GM06990 (cell line): ENCODE results near the gene CASK.

Source experiments
- DNase-seq: peaks from one replicate; pipeline ENCODE4 v3.0.0-alpha.2; 2011; ENCODE audit not compliant: insufficient read length; ENCODE audit errors: extremely low read depth
- H3K27me3 ChIP-seq: replicated peaks from 2 replicates; pipeline ENCODE4 v1.6.0; 2011; ENCODE audit warnings: low read length; ENCODE audit not compliant: control insufficient read depth, insufficient read depth
- H3K36me3 ChIP-seq: 2 replicates; pipeline ENCODE4 v1.5.1; 2011; ENCODE audit warnings: low read length; ENCODE audit not compliant: control insufficient read depth, insufficient read depth
- H3K4me3 ChIP-seq: replicated peaks from 2 replicates; pipeline ENCODE4 v1.5.1; 2011; ENCODE audit warnings: low read depth, mild to moderate bottlenecking, control low read depth, low read length
- TF ChIP-seq, protein P1 (sequence below): IDR thresholded peaks from 2 replicates; pipeline ENCODE4 v1.5.1; 2011; ENCODE audit warnings: low read length, control low read depth, mild to moderate bottlenecking, inconsistent platforms; ENCODE audit not compliant: insufficient read depth, poor library complexity, severe bottlenecking

The CASK gene

DNA sequence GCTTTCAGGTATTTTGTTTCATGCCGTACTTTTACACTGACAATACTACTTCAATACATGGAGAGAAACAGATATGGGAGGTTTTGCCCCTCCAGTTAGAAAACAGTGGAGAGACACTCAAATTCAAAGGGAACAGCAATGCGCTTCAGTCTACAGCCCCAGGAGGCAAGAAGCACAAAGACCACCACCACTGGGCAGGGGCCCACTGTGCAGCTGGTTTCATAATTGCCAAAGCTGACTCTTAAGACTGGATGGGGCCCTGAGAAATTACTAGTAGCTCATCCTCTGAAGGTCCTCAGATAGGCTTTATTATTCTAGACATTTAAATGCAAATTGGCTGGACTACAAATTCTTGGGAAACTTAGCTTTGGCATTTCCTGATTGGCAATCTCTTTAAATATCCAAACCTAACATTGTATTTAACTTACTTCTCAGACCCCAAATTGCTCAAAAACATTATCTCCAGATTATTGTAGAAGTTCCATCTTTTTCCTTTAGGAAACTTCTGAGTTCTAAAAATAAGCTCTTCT lies 320.5 kb downstream of the CASK start:
- TF ChIP-seq, protein P1, sequence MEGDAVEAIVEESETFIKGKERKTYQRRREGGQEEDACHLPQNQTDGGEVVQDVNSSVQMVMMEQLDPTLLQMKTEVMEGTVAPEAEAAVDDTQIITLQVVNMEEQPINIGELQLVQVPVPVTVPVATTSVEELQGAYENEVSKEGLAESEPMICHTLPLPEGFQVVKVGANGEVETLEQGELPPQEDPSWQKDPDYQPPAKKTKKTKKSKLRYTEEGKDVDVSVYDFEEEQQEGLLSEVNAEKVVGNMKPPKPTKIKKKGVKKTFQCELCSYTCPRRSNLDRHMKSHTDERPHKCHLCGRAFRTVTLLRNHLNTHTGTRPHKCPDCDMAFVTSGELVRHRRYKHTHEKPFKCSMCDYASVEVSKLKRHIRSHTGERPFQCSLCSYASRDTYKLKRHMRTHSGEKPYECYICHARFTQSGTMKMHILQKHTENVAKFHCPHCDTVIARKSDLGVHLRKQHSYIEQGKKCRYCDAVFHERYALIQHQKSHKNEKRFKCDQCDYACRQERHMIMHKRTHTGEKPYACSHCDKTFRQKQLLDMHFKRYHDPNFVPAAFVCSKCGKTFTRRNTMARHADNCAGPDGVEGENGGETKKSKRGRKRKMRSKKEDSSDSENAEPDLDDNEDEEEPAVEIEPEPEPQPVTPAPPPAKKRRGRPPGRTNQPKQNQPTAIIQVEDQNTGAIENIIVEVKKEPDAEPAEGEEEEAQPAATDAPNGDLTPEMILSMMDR, result no peak
- Histone ChIP-seq H3K27me3 (no peaks in the 10 kb centered on the region), H3K4me3 (no peak overlapping the region), H3K36me3 (no peaks in the 10 kb centered on the region)
- no peak for DNase-seq

DNA sequence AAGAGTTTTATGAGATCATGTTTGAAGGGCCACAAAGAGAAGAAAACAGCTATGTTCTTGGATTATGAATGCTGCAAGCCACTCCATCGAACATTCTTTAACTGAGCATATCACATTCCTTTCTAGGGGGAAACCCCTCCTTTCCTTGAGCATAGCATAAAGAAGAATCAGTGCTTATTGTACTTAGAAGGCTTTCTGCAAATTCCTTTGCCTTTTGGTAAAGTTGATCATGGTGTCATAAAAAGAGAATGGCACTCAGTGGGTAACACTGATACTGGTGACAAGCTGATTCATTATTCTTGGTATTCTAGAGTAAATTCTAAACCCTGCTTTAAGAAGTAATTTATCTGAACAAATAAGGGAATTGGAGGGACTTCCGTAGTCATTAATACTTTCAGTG lies 323.1 kb downstream of the CASK start:
- TF ChIP-seq, protein P1, result no peak
- no peak for DNase-seq
- no peak overlapping the region for H3K4me3 ChIP-seq
- no peaks in the 10 kb centered on the region for H3K36me3 ChIP-seq
- H3K27me3 ChIP-seq, result no peaks in the 10 kb centered on the region

DNA sequence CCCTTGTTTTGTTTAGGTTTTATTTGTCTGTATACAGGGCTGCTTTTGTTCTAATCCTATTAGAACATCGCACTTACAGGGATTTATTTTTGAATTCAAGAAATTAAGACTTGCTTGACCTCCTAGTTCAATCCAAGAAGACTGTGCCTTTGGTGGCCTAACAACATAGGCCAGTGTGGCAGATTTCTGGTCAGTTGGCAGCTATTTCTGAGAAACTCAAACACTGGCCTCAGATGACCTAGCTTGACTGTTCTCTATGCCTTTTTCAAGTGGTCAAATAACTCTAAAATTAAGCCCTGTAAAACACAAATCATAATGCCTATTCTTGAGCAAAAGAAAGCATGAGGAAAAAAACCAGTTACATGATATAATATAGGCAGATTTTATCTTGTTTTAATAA lies 323.8 kb downstream of the CASK start:
- DNase-seq, result no peak
- no peaks in the 10 kb centered on the region for H3K27me3 ChIP-seq
- TF ChIP-seq, protein P1, result no peak
- no peaks in the 10 kb centered on the region for H3K36me3 ChIP-seq
- no peak overlapping the region for H3K4me3 ChIP-seq

DNA sequence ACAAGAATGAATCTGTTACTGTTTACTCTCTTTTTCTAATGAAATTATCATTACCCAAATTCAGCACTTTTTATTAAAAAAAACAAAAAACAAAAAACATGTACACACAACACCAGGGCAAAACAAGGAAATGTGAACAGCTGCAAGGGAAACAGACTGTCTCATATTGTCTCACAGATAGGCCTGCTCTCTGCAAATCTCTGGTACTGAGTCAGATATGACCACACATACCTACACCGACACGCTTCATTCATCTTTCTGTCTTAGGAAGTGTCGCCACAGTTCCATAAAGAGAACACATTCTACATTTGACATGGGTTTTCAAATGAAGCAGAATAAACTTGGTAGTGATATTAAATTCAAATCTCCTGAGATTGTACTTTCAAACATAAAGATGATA lies 326.8 kb downstream of the CASK start:
- Histone ChIP-seq H3K27me3 (no peaks in the 10 kb centered on the region; the same call in 1 of the 2 replicates), H3K4me3 (no peak overlapping the region), H3K36me3 (no peaks in the 10 kb centered on the region)
- TF ChIP-seq, protein P1, result no peak
- peak; percentile 39 for DNase-seq

DNA sequence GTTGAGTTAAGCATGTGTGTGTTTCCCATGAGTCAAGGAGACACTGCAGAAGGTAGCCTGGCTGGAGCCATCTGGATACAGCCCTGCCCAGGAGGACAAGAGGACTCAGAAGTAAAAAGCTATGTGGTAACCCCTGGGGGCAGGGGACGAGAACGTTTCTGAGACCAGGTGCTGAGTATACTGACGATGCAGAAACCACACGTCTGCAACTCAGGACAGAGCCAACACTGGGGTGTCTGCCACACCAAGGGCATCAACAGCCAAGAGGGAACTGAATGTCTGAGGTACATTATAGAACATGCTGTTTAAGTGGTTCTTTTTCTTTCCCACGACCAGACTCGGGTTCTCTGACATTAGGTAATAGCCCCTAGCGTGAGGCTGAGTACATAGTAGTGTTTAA lies 328.7 kb downstream of the CASK start:
- Histone ChIP-seq H3K27me3 (no peaks in the 10 kb centered on the region; the same call in 1 of the 2 replicates), H3K36me3 (no peaks in the 10 kb centered on the region), H3K4me3 (no peak overlapping the region)
- DNase-seq, result no peak
- TF ChIP-seq, protein P1, result no peak

DNA sequence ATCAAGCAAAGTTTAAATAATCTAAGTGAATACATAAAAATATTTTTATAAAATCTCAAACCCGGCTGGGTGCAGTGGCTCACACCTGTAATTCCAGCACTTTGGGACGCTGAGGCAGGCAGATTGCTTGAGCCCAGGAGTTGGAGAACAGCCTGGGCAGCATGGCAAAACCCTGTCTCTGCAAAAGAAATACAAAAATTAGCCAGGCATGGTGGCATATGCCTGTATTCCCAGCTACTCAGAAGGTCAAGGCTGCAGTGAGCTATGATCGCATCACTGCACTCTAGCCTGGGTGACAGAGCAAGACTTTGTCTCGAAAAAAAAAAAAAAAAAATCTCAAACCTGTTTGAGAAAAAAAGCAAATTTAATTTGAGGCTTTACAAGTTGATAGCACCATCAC lies 331.4 kb downstream of the CASK start:
- Histone ChIP-seq H3K27me3 (no peaks in the 10 kb centered on the region; the same call in 1 of the 2 replicates), H3K4me3 (no peak overlapping the region)
- TF ChIP-seq, protein P1, result no peak

More for the DNA sequence above, 331.4 kb downstream of the CASK start:
- DNase-seq, result no peak
- no peaks in the 10 kb centered on the region for H3K36me3 ChIP-seq
